ENCODE results near the gene TRMT44.

DNA sequence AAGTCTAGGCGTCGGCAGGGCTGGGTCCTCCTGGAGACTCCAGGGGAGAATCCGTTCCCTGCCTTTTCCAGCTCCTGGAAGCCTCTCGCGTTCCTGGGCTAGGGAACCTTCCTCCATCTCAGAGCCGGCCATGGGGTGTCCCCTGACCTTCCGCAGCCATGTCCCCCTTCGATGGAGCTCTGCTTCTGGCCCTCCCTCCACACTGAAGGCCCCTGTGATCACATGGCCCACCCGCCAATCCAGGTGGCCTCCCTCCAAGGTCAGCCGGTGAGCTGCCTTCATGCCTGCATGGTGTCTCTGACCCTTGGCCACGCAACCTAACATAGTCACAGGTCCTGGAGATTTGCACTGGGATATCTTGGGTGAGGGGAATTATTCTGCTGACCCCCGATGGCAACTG lies 69.6 kb downstream of the TRMT44 start:
- no peak for TF ChIP-seq POLR2A (IDR thresholded peaks at IDR 0.05; ENCODE audit: low read length)
- no peak for TF ChIP-seq GATA1 (IDR thresholded peaks at IDR 0.05; ENCODE audit: low read depth, low read length)
